GM18873 (cell line): ENCODE results near the gene SPATA9.

ENCODE experiments used
- ATAC-seq: cut with Tn5 transposase; IDR thresholded peaks from one replicate; pipeline ENCODE4 v1.9.1; 2021; ENCODE audit warnings: mild to moderate bottlenecking, moderate library complexity, moderate number of reproducible peaks; ENCODE audit not compliant: unreplicated experiment, low FRiP score

Gene SPATA9

DNA sequence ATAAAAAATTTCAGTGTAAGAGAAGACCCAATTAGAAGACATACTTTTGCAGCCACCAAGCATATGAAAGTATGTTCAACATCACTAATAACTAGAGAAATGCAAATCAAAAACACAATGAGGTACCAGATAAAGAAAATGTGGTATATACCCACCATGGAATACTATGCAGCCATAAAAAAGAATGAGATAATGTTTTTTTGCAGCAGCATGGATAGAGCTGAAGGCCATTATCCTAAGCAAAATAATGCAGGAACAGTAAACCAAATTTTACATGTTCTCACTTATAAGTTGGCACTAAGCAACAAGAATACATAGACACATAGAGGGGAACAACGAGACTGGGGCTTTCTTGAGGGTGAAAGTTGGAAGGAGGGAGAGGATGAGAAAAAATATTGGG, 6.9 kb upstream of the SPATA9 start:
- ATAC-seq, result no peak

DNA sequence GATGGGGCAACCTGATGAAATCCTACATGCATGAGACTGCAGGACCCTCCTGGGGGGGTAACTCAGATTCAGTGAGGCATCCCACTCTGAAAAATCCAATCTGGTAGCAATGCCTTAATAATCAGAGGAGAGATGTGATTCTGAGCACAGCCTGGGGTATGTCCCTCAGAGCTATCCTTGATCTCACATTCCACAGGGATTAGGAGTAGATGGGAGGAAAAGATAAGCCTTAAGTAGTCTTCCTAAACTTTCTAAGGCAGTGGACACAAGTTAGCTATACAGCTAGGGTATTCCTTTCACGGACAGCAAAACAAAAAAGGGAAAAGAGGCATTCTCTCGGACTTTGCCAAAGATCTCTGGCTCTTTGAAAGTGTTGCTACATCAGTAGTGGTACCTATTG, 3.9 kb upstream of the SPATA9 start:
- ATAC-seq, result no peak

DNA sequence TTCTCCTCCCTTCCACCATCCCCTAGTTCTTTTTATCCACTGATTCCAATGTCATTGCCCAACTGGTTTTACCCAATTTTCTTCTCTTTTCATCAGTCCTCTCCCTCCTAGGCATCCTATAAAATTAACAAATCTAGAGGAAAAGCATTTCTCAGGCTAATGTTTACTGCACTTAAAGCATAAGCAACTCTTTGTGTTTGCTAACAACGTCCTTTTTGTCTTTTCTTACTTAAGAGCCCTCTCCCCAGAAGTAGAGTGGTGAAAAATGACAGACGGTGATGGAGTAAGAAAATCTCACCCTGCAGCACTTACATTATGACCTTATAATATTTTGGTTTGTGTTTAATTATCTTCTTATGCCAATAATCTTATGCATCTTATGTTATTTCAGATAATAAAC, 1.6 kb upstream of the SPATA9 start:
- ATAC-seq, result no peak

DNA sequence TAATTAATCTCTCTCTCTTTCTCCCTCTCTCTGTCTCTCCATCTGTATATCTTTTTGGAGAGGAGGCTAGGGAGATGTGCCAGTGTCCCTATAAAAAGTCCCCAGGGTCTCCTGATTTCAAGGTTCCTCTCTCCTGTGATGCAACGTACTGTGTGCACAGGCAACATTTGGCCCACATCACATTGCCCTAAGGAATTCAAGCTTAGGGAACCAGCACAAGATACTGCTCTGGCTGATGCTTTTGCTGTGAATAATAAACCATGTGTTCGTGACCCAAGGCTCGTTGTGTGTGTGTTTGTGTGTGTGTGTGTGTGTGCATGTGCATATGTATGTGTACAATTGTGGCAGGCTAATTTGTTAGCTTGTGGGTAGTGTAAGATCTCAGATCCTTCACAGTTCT, 9.7 kb downstream of the SPATA9 start:
- ATAC-seq, result no peak

DNA sequence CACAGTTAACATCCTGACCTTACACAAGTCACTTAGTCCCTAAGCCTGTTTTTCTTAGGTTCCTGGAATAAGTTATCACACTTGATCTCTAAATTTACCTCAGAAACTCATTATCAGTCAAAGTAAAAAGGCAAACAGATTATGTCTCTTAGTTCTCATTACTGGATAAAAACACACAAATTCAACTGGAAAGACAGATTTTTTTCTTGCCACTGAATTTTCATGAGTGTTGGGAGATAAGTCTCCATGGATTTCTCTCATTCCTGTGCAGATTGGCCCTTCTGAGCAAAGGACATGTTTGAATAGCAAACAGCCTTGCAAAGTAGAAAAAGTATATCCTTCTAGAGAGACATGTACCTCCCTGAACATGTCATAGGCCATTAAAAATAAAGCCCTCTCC, 10.2 kb downstream of the SPATA9 start:
- no peak for ATAC-seq

DNA sequence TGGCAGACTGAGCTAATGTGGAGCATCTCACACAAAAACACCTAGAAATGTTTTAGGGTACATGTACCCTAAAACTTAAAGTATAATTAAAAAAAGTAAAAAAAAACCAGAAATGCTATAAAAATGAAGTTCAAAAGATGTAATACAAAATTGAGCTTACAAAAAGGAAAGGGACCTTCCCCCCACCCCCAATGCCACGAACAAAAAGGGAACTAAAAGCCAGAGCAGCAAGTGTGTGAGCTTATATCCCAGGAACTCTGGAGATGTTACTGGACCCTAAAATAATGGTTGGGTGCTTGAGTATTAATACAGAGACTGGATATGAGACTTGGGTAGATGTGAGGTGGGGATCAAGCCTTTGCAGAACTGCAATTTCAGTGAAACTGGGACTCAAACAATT, 11.0 kb downstream of the SPATA9 start:
- no peak for ATAC-seq

DNA sequence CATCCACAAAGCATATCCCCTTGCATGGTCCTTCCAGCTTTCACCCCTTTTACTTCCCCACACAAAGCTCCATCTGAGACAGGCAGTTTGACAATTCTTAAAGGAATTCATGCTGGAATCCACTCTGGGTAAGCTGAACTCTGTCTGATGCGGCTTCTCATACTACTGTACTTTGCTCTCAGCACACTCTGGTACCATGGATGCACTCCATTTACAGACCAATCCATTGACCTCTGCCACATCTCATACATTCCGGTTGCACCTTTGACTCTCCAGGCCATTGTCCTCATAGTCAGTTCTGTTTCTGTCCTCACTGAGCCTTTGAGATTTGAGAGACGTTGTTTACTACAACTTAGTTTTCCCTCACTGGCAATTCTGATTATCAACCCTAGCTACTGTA, 12.2 kb downstream of the SPATA9 start:
- no peak for ATAC-seq

DNA sequence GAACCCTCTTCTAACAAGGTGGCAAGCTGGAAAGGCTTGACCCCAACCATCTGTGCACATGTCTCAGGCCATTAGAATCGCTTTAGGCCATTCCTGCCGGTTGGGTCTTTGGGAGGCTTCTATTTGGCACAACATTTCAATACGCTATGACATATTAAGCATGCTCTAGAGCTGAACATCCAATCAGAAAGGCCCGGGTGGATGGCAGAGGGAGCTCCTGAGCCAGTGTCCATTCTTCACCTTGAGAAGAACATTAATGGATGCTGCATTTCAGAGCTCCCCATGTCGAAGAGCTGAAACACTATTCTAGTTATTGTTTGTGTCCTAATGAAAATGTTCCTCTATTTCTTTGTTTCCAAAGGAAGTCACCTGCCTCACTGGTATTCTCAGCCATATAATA, 12.8 kb downstream of the SPATA9 start:
- no peak for ATAC-seq

DNA sequence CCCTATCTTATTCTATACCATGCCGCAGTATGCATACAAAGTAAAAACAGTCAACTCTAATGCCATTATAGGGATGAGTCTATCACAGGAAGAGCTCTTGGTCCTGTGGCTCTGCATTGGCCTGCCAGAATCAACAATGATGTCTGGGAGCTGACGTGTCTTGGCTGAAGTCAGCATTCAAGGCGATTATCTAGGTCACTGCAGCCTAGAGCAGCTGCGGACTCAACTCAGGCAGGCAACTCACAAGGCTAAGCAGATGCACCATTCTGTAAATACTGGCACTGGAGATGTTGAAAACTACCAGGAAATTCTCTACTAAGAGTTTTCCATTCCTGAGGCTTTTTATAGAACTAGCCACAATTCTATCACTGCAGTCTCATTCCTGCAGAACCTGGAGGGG, 13.3 kb downstream of the SPATA9 start:
- no peak for ATAC-seq

DNA sequence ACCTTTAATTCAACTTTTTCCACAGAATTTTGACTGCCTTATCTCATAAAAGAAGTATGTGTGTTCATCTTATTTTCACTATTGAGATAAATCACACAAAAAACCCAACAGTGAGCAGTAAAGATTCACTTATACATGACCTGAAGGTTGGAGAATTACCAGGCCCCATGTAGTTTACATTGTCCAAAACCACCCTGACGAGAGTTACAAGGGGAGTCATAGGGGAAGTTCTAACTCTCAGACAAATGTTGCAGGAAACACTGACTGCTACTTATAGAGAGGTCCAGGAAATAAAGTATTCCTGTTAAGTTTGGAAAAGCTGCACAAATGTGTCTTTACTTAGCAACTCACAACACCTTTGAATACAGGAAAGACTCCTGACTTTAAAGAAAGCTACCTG, 14.1 kb downstream of the SPATA9 start:
- ATAC-seq, result no peak

DNA sequence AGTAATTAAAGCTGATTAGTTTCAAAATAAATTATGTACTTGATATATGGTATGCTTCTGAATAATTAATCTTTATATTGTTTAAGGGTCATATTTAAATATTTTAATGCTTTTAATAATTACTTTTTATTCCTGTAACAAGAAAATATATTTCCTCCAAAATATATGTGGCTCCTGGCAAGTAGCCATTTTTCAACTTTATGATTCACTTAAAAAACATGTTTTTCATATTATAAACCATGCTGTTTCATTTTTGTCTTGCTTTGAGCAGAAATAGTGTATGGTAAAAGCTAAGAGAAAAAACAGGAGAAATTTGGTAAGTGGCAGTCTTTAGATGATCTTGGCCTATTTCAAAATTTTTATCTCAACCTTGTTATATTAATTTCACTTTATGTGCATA, 14.6 kb downstream of the SPATA9 start:
- no peak for ATAC-seq

DNA sequence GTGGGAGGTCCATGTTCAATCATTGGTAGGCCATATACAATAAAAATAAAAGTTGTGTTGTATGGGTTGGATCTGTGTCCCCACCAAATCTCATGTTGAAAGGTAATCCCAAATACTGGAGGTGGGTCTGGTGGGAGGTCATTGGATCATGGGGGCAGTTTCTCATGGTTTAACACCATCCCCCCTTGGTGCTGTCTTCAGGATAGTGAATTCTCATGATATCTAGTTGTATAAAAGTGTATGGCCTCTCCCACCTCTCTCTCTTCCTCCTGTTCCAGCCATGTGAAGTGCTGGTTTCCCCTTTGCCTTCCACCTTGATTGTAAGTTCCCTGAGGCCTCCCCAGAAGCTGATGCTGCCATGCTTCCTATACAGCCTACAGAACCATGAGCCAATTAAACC, 15.1 kb downstream of the SPATA9 start:
- ATAC-seq, result no peak

DNA sequence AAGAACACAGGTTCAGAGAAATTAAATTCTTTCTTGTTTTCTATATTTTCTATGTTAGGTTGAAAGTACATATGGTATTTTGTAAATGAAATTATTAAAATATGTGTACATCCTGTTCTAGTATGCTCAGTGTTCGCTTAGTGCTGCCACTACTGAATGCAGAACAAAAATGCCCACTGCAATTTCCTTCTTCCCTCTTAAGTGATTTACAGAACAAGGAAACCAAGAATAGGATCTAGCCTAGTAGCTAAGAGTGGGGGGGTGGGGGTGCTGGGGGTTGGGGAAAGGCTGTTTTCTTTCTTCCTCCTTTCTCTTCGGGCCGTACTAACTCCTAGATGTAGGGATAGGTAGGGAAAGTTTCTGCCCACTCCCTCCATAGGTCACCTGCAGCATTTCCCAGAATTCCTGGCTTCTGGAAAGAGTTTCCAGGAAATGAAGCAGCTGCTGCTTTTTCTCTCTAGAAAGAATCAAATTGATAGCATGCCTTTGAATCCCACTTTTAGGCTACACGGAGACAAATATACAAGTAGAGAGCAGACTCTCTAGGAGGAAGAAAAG, 15.7 kb downstream of the SPATA9 start:
- no peak for ATAC-seq

DNA sequence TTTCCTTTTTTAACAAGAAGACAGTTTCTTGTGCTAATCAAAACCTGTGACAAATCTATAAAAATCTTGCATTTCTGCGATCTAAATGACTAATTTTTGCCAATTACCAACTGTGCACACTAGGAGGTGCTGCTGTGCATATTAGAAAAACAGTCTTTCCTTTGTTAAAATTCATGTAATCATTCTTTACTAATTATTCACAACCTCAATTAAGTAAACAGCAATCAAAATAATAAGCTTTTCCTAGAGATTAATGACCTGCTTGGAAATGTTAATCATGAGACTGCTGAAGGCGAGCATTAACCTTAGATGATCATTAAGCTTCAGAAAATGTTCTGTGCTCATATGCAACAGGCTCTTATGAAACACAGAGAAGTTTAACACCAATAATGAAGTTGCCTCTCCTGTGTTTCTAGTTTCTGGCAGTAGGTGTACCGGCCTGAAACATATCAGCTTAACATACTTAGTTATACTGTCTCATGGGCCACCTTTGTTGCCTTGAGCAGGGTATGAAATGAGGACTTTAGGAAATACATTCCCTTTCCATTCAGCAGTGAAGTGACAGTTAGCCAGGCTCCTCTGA, 18.5 kb downstream of the SPATA9 start:
- ATAC-seq, result no peak

DNA sequence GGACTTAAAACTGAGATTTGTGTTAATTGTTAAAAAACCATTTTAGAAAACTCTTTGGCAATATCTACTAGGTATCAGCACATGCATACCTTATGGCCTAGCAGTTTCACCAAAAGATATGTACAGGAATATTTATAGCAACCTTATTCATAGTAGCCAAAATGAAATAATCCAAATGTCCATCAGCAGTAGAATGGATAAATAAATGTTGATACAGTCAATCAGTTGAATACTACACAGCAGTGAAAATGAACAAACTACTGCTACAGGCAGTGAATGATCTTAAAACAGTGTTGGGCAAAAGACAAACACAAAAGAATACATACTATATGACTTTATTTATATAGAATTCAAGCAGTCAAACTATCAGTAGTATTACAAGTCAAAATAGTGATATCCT, 19.8 kb downstream of the SPATA9 start:
- no peak for ATAC-seq

DNA sequence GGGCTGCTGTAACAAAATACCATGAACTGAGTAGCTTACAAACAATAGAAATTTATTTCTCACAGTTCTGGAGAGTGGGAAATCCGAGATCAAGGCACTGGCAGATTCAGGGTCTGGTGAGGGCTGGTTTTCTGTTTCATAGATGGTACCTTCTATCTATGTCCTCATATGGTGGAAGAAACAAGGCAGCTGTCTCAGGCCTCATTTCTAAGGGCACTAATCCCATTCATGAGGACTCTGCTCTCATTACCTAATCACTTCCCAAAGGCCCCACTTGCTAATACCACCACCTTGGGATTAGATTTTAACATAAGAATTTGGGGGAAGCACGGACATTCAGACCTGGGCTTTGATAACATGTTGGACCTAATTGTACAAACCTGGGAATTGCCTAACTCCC, 22.7 kb downstream of the SPATA9 start:
- no peak for ATAC-seq

DNA sequence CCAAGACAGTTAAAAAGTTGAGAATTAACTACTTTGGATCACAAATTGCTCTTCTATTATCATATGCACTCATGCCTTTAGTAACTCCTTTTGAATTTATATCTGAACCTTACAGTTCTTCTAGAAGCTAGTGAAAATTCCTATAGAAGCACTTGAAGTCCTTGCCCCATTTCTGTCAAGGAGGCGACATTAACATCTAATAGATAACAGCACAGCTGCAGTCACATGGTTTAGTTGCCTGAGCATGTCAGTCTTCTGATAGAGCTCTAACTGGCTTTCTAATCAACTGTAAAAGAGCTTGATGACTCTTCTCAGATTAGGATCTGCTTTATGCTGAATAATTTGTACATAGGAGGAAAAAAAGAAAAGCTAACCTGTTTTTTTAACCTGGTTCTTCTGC, 27.2 kb downstream of the SPATA9 start:
- no peak for ATAC-seq

DNA sequence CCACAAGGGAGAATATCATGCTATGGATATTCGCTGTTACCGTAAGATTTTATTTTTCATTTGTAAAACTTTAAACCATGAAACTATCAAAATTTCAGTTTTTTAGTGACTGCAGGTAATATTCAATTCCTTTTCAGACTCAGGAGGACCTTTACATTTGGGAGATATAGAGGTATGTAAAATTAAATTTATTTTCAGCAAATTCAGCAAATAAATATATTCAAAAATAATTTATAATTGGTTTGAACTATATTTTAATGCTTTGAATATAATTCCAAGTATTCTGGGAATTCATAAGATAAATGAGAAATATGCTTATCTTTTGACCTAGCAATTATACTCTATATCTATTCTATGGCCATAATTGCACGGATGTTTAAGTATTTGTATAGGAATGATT, 28.6 kb downstream of the SPATA9 start:
- no peak for ATAC-seq

DNA sequence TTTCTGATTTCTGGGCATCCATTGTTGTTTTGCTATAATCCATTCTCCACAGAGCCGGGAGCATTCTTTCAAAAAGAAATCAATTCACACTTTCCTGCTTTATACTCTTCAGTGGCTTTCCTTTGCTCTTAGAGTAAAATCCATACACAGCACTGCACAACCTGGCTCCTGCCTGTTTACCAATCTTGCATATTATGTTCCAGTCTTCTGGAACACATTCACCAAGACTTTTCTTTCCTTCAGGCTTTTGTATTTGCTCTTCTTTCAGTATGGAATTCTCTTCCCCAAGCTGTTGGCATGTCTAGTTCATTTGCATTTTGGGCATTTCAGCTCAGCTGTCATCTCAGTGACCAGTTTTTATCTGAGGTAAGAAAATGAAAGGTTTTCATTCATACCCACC, 29.9 kb downstream of the SPATA9 start:
- ATAC-seq, result no peak

DNA sequence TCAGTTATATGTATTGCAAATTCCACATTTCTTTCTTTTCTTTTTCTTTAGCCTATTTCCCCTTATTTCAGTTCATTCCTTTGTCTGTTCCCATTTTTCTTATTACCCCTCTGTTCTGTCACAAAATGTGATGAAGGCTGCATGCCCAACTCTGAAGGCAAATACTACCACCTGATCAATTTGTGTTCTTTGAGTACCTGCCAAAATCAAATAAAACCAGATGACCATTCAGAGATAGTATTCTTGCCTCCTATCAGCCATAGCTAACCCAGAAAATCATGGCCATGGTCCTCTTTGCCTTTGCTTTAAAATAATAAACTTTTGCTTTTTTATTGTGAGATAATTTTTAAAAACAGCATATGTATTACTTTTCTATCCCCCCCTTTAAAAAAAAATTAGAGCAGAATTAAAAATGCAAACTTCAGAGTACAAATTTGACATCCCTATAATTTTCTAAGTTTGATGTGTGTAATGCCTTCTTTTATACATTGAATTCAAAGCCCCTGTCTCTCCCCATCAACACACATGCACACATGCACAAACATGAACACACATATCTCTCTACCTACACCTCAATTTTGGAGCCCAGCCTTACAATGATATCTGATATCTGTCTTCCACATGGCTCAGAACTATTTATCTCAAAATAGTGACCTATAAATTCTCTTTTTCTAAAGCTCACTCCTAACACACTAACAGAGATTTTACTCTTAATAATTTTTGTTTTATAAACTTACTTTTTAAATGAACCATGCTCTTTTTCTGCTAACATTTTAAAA, 32.8 kb downstream of the SPATA9 start:
- ATAC-seq, result no peak

DNA sequence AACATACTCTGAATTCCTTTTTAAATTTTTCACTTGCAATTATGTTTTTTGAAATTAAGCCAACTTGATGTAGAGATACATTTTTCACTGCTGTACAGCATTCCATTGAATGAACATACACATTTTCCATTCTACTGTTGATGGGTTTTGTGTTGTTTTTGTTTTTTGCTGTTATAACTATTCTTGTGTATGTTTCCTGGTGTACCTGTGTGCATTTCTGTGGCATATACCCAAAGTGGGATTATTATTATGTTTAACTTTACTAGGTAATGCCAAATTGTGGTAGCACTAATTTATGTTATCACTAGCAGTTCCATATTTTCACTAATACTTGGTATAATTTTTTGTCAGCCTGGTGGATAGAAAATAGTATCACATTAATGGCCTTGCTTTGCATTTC, 33.5 kb downstream of the SPATA9 start:
- no peak for ATAC-seq
